Activated T-helper 1 cell treated with anti-CD3 and anti-CD28 coated beads, Interleukin-2, amount 50 U/mL, for 16 hours (primary cell): Measurements from ENCODE around the gene ZC3H12C.

Source experiments
- DNase-seq, 2 donors: peaks; one replicate each; pipeline ENCODE4 v3.0.0-alpha.2; 2020; ENCODE audit warnings: low read depth in 1 of 2, low spot score in 1 of 2

Gene ZC3H12C

DNA sequence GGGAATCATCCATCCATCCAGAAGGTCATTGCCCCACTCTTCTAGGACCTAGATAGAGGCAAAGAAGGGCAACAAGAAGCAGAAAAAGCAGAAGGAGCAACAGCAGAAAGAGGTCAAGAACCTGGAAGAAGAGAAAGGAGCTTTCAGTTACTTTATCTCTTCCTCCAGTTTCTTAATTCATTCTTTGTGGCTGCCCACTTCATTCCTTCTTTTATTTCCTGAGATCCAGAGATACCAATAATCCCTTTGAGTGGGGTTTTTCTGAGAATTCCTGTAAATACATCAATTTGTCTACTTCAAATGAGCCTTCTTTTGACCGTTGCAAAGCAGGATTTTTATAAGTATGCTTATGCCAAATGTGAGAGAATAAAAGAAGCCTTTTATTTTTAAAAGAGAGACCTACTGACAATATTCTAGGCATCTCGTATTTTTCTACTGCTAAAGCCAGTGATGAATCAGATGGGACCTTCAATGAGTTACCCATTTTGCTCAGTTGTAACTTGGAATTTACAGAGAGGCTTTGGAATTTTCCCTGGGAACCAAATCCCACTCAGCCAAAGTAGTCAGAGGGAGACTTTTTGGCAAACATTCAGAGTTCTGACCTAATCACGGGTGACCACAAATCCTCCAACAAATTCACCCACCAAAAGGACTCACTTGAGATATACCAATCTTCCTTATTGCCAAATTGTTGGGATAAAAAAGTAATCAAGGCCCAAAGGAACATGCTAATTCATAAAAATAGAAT lies 54.9 kb downstream of the ZC3H12C start:
- DNase-seq, result no peak

- no peak for DNase-seq
Measured at GRCh38 chr11:110148775-110149744, 55.9 kb downstream of the ZC3H12C start.

DNA sequence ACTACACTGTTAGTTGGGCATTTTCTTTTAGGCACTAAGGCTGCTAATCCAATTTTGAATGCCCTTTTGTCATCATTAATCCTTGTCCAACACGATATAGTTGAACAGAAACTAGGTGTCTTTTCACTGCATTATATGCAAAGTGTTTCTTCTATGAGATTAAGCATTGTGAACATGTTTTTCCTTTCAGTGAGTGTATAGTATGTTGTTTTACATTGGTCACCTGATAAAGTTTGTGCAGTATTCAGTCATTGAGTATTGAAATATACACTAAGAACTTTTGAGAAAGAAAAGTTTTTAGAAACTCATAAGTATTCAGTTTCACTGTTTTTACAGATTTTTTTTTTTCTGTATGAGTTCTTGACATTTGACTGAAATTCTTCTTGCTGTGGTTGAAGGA lies 59.0 kb downstream of the ZC3H12C start:
- no peak for DNase-seq

DNA sequence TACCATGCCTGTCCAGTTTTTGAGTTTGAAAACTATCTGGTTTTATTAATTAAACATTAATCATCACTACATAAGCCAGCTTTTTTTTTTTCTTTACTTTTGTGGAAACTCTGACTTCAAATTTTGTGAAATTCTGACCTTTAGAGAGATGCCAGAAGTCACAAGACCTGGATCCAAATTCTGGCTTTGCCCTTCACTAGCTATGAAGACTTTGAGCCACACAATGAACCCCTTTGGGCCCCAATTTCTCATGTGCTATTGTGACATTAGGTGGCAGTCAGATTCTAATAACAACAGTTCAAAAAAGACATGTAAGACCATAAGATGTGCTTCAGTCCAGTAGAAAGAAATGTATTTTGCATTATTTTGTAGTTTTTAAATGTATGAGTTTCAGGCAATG lies 60.3 kb downstream of the ZC3H12C start:
- DNase-seq, result no peak

DNA sequence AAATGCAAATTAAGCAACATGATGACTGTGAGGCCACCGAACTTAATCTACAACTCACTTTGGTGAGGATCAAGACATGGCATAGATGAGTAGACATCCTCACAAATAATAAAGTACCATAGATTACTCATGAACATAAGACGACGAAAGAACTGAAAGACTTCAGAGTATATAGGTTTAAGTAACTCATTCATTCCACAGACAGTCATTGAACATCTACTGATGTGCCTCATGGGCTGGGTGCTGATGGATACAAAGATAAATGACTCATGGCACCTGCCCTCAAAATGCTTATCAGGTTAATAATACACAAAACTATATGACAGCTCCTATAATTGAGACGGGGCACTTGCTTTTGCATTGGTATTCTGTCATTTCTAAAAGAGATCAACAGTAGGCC lies 63.3 kb downstream of the ZC3H12C start:
- DNase-seq, result no peak

- DNase-seq, result no peak
Measured at GRCh38 chr11:110158317-110159200, 65.4 kb downstream of the ZC3H12C start.

DNA sequence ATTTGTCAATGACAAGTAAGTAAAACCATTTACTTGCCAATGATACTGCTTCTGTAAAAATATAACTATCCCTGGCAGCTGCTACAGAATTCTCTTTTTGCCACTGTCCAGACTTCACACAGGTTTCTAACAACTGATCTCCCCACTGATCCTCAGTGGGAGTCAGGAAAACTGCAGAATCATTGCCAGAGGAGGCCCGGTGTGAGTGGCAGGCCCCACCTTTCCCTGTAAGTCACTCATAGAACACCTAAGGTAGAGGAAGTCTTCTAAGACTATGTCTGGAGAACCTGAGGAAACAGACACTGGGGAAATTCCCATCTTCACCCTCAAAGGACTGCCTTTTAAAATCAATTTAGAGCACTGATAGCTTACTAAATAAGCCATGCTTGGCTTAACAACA lies 66.3 kb downstream of the ZC3H12C start:
- DNase-seq, result no peak

DNA sequence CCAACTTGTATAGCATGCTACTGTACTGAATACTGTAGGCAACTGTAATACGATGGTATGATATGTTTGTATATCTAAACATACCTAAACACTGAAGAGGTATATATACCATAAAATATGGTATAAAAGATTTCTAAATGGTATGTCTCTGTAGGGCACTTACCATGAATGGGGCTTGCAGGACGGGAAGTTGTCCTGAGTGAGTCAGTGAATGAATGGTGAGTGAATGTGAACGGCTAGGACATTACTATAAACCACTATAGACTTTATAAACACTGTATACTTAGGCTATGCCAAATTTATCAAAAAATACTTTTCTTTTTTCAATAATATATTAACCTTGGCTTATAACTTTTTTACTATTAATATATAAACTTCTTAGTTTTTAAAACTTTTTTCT lies 66.8 kb downstream of the ZC3H12C start:
- no peak for DNase-seq

- DNase-seq, result no peak
Measured at GRCh38 chr11:110160437-110160836, 67.2 kb downstream of the ZC3H12C start.

- no peak for DNase-seq
Measured at GRCh38 chr11:110161061-110161460, 67.9 kb downstream of the ZC3H12C start.

GRCh38 chr11:110162216-110162615 lies 69.0 kb downstream of the ZC3H12C start:
- no peak for DNase-seq

DNA sequence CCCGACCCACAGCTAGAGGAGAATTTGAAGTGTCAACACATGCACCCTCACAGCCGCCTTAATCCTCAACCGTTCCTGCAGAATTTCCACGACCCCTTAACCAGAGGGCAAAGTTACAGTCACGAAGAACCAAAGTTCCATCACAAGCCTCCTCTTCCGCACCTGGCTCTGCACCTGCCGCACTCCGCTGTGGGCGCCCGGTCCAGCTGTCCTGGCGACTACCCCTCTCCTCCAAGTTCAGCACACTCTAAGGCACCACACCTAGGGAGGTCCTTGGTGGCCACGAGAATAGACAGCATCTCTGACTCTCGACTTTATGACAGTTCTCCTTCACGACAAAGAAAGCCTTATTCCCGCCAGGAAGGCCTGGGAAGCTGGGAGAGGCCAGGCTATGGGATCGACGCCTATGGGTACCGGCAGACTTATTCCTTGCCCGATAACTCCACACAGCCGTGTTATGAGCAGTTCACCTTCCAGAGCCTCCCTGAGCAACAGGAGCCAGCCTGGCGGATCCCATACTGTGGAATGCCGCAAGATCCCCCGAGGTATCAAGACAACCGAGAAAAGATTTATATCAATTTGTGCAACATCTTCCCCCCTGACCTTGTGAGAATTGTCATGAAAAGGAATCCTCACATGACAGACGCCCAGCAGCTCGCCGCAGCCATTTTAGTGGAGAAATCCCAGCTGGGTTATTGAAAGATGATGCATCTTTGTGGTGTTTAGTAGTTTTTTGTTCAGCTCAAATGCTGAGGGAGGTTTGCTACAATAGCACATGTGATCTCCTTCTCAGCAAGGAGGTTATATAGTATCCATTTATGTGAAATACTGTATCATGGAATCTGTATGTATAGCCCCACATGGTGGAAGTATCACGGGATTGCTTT lies 72.1 kb downstream of the ZC3H12C start:
- no peak for DNase-seq

- DNase-seq, result no peak
Measured at GRCh38 chr11:110168033-110168803, 75.0 kb downstream of the ZC3H12C start.

DNA sequence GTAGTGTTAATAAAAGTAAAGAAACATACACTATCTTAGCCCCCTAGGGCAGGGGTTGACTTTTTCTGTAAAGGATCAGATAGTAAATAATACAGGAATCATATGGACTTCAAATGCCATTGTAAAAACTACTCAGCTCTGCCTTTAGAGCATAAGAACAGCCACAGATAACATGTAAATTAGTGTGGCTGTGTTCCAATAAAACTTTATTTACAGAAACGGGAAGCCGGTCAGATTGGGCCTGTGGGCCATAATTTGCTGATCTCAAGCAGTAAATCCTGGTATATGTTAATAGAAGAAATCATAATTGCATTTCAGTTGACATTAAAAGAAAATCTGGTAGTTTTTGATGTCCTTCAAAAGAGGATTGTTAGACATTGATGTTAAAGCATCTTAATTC lies 76.5 kb downstream of the ZC3H12C start:
- DNase-seq, result no peak

DNA sequence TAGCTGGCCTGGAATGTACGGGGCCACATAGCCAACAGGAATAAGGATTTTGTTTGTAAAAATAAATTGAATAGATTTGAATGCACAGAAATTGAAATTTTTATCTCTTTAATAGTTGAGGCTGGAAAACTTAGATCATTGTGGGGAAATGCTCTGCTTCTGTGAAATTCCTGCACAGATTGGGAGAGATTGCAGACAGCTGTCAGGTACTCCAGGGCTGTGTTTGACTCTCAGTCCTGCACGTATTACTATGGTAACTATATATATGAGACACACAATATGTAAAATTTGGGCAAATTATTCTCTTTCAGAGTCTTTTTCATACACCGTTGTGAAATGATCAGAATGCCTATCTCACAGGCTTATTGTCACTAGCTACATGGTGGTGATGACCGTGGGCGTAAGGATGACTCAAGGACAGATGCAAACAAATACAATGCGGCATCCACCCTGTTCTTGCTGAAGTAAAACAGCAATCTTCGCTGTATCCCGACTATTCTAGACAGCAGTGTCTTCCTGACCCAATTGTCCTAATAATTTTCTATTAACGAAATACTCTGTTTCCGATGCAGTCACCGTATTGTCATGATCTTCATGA lies 79.4 kb downstream of the ZC3H12C start:
- DNase-seq, result no peak

GRCh38 chr11:110173811-110174644 lies 80.8 kb downstream of the ZC3H12C start:
- DNase-seq, result peak; percentile 24 to 33

DNA sequence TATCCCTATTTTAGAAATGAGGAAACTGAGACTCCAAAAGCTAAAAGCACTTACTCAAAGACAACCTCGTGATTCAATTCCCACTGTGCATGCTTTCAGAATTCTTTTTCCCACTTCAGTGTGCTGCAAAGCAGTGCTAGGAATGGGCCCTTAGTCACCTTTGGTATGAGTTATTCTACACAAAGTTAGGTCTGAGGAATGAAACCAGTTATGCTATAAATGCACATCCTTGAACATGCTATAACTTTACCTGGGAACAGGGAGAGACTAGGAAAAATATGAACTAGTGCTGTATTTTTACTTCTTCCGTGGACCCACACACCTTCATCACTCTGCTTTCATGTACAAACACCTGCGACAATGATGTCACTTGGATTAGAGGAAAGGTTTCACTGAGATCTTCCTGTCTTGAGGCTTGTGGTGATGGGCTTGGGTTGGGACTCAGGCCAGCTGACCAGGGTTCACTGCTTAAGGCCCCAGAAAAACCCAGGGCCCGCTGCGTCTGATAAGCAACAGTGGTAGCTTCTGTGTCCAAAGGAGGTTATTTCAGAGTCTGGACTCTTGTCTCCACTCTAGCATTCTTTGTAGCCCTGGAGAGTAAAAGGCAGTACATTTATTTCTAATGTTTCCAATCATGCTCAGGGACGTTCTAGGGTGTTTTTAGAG lies 81.6 kb downstream of the ZC3H12C start:
- DNase-seq, result no peak
